Uterus (tissue), 4 donors: ENCODE results near the gene SPDYE8. TPM values are rescaled to one million over a fixed set of nuclear protein-coding genes. Genes with fewer than 3 reads are reported as not detected.
"Not testable (repeated sequence)": the region's sequence is repeated elsewhere in the genome, so short reads cannot be mapped to it uniquely, and the experiment has no call there.

Source experiments
- DNase-seq, 2 donors: peaks; one replicate each; pipeline ENCODE4 v3.0.0-alpha.2; 2019 to 2020
- H3K27ac ChIP-seq, 2 donors: fragments of 200-600 bp; sonication (generic); 1 replicate in 1 of 2; 2 replicates in 1 of 2; pipeline ENCODE4 v1.5.1; 2016 to 2018
- H3K27me3 ChIP-seq, 2 donors: fragments of 200-600 bp; sonication (generic); one replicate each; pipeline ENCODE4 v1.5.1; 2018 to 2019; ENCODE audit warnings: control low read depth in 1 of 2
- H3K36me3 ChIP-seq, 2 donors: fragments of 200-600 bp; sonication (generic); one replicate each; pipeline ENCODE4 v1.5.1; 2019; ENCODE audit warnings: control low read depth in 1 of 2
- H3K4me1 ChIP-seq, 2 donors: fragments of 200-600 bp; sonication (generic); one replicate each; pipeline ENCODE4 v1.5.1; 2018 to 2019; ENCODE audit warnings: control low read depth in 1 of 2
- H3K4me3 ChIP-seq, 2 donors: fragments of 200-600 bp; sonication (generic); 1 replicate in 1 of 2; 2 replicates in 1 of 2; pipeline ENCODE4 v1.5.1; 2018 to 2019; ENCODE audit warnings: mild to moderate bottlenecking in 1 of 2
- H3K9me3 ChIP-seq, 2 donors: fragments of 200-600 bp; sonication (generic); one replicate each; pipeline ENCODE4 v1.5.1; 2019; ENCODE audit warnings: control low read depth in 1 of 2
- POLR2A ChIP-seq, 2 donors: fragments of 450-650 bp; IDR thresholded peaks; one replicate each; pipeline ENCODE4 v1.6.1; 2016; ENCODE audit warnings: antibody characterized with exemption in 2 of 2, mild to moderate bottlenecking in 1 of 2, moderate library complexity in 1 of 2
- intact Hi-C: fragments of 100-400 bp; cut with DNase I; formaldehyde crosslinking; loops from one replicate; pipeline ENCODE4 v1.15.1; 2023; ENCODE audit warnings: low total_unique reads
- total RNA-seq, 4 donors: library from RNA; depleted of rRNA in 3 of 4; stranded (reverse); fragments of >200 nt in 3 of 4; gene quantifications; one replicate each; pipeline versions ENCODE4 v1.1.0 to v1.2.4, GENCODE V29; 2014 to 2023
- donor health status: DM: yes; HTN: yes; CAD: no.

The SPDYE8 gene
- under 1 TPM in 1 of 4 donors, not detected in 3; 0.14 TPM for total RNA-seq

- H3K27ac ChIP-seq, H3K9me3 ChIP-seq, intact Hi-C loops, H3K4me1 ChIP-seq, H3K36me3 ChIP-seq, H3K27me3 ChIP-seq, H3K4me3 ChIP-seq, DNase-seq: not testable (repeated sequence)
Observed at GRCh38 chr7:73029666-73030065, at the start of gene SPDYE8. SPDYE8 (minus strand) TSS chr7:73029766; CDS start chr7:73027966, 1,800 bp downstream.

- intact Hi-C loops, H3K4me3 ChIP-seq, H3K4me1 ChIP-seq, H3K36me3 ChIP-seq, H3K9me3 ChIP-seq, DNase-seq, H3K27ac ChIP-seq, H3K27me3 ChIP-seq: not testable (repeated sequence)
Observed at GRCh38 chr7:73057811-73058210, 28.2 kb upstream of the SPDYE8 start, which contains the start of gene SPDYE11. SPDYE11 (minus strand) TSS chr7:73057911; CDS start chr7:73056111, 1,800 bp downstream.

- DNase-seq, H3K9me3 ChIP-seq, H3K4me1 ChIP-seq, H3K36me3 ChIP-seq, intact Hi-C loops, H3K27me3 ChIP-seq: not testable (repeated sequence)
- Histone ChIP-seq H3K27ac (peak overlapping the region in 1 of 2 donors; percentile 66), H3K4me3 (peak overlapping the region in 1 of 2 donors; percentile 30)
Observed at GRCh38 chr7:73006491-73006890, 23.1 kb downstream of the SPDYE8 start.

- peak overlapping the region; percentile 88 for H3K27ac ChIP-seq
- peak overlapping the region; percentile 63 to 83 for H3K4me3 ChIP-seq
- peak; percentile 70 to 75 for TF ChIP-seq POLR2A (IDR thresholded peaks at IDR 0.05)
- DNase-seq = peak; percentile 88 to 89
- H3K9me3 ChIP-seq, H3K36me3 ChIP-seq, intact Hi-C loops, H3K4me1 ChIP-seq, H3K27me3 ChIP-seq: not testable (repeated sequence)
Observed at GRCh38 chr7:73005693-73006447, 23.7 kb downstream of the SPDYE8 start.

- H3K27me3 ChIP-seq, H3K36me3 ChIP-seq, intact Hi-C loops, H3K9me3 ChIP-seq, H3K4me1 ChIP-seq: not testable (repeated sequence)
- Histone ChIP-seq H3K27ac (peak overlapping the region; percentile 88), H3K4me3 (peak overlapping the region; percentile 63 to 83)
- peak; percentile 56 to 76 for DNase-seq
Observed at GRCh38 chr7:73005356-73005692, 24.2 kb downstream of the SPDYE8 start.

GRCh38 chr7:72997887-72998468 lies 31.6 kb downstream of the SPDYE8 start:
- H3K9me3 ChIP-seq, H3K27ac ChIP-seq, DNase-seq, H3K4me1 ChIP-seq, H3K36me3 ChIP-seq, intact Hi-C loops, H3K27me3 ChIP-seq, H3K4me3 ChIP-seq: not testable (repeated sequence)

- DNase-seq, H3K4me3 ChIP-seq, H3K36me3 ChIP-seq, H3K27me3 ChIP-seq, H3K4me1 ChIP-seq, intact Hi-C loops, H3K9me3 ChIP-seq, H3K27ac ChIP-seq: not testable (repeated sequence)
Observed at GRCh38 chr7:72997447-72997846, 32.1 kb downstream of the SPDYE8 start.

GRCh38 chr7:72995484-72995883 lies 34.1 kb downstream of the SPDYE8 start:
- H3K36me3 ChIP-seq = not testable (repeated sequence)

GRCh38 chr7:72990146-72990913 lies 39.2 kb downstream of the SPDYE8 start:
- H3K9me3 ChIP-seq, H3K27ac ChIP-seq, H3K27me3 ChIP-seq, intact Hi-C loops, DNase-seq, H3K4me1 ChIP-seq, H3K36me3 ChIP-seq, H3K4me3 ChIP-seq: not testable (repeated sequence)

More at GRCh38 chr7:72995484-72995883, 34.1 kb downstream of the SPDYE8 start:
- H3K27ac ChIP-seq, DNase-seq, H3K9me3 ChIP-seq, H3K4me3 ChIP-seq, H3K27me3 ChIP-seq, H3K4me1 ChIP-seq, intact Hi-C loops: not testable (repeated sequence)

GRCh38 chr7:72982084-72982483 lies 47.5 kb downstream of the SPDYE8 start:
- H3K4me1 ChIP-seq, DNase-seq, intact Hi-C loops, H3K27me3 ChIP-seq, H3K4me3 ChIP-seq, H3K36me3 ChIP-seq, H3K9me3 ChIP-seq, H3K27ac ChIP-seq: not testable (repeated sequence)

- H3K27ac ChIP-seq, intact Hi-C loops, H3K36me3 ChIP-seq, H3K4me3 ChIP-seq, DNase-seq, H3K9me3 ChIP-seq, H3K27me3 ChIP-seq, H3K4me1 ChIP-seq: not testable (repeated sequence)
Observed at GRCh38 chr7:72980382-72980781, 49.2 kb downstream of the SPDYE8 start.

GRCh38 chr7:72976434-72976833 lies 53.1 kb downstream of the SPDYE8 start:
- H3K9me3 ChIP-seq, H3K27ac ChIP-seq, H3K4me1 ChIP-seq, DNase-seq, H3K4me3 ChIP-seq, intact Hi-C loops, H3K27me3 ChIP-seq, H3K36me3 ChIP-seq: not testable (repeated sequence)

- intact Hi-C loops, H3K4me3 ChIP-seq, H3K27ac ChIP-seq, H3K9me3 ChIP-seq, H3K27me3 ChIP-seq, DNase-seq, H3K4me1 ChIP-seq, H3K36me3 ChIP-seq: not testable (repeated sequence)
Observed at GRCh38 chr7:72975656-72976286, 53.8 kb downstream of the SPDYE8 start.
